Keratinocyte (primary cell): ENCODE data around the gene NARS2. TPM values are rescaled to one million over a fixed set of nuclear protein-coding genes. Genes with fewer than 3 reads are reported as not detected.

Source experiments
- DNase-seq: peaks from one replicate; pipeline ENCODE4 v3.0.0-alpha.2; 2011; ENCODE audit warnings: low read depth, missing footprints, low spot score
- FAIRE-seq: peaks from 2 replicates; lab custom pipeline; 2011; peaks lifted over from hg19 to GRCh38; lab: Jason Lieb, UNC
- H2AFZ ChIP-seq: 2 replicates; pipeline ENCODE4 v1.6.0; 2012; ENCODE audit warnings: low read length, control low read depth, inconsistent platforms; ENCODE audit not compliant: control insufficient read depth
- H3K27ac ChIP-seq: 2 replicates; pipeline ENCODE4 v1.5.1; 2011; ENCODE audit warnings: low read length; ENCODE audit not compliant: control insufficient read depth, insufficient read depth
- H3K27me3 ChIP-seq: 3 replicates; pipeline ENCODE4 v1.6.0; 2011; ENCODE audit warnings: low read length; ENCODE audit not compliant: control insufficient read depth, insufficient read depth; ENCODE audit errors: extremely low read depth
- H3K36me3 ChIP-seq, 2 experiments: 2 replicates in 1 of 2; 3 replicates in 1 of 2; pipeline ENCODE4 v1.5.1; 2011; ENCODE audit warnings: low read length in 2 of 2, mild to moderate bottlenecking in 1 of 2; ENCODE audit not compliant: control insufficient read depth in 2 of 2, insufficient read depth in 2 of 2; ENCODE audit errors: extremely low read depth in 1 of 2
- H3K4me1 ChIP-seq: 3 replicates; pipeline ENCODE4 v1.5.1; 2011; ENCODE audit warnings: low read length; ENCODE audit not compliant: control insufficient read depth, insufficient read depth; ENCODE audit errors: extremely low read depth
- H3K4me2 ChIP-seq: 3 replicates; pipeline ENCODE4 v1.6.0; 2011; ENCODE audit warnings: low read depth, low read length; ENCODE audit not compliant: control insufficient read depth, insufficient read depth; ENCODE audit errors: extremely low read depth
- H3K4me3 ChIP-seq, 3 experiments: fragments of 200-600 bp in 1 of 3; sonication (generic) in 1 of 3; 2 replicates in 2 of 3; 3 replicates in 1 of 3; pipeline ENCODE4 v1.5.1; 2011 to 2016; ENCODE audit warnings: low read length in 3 of 3, mild to moderate bottlenecking in 3 of 3, control low read depth in 2 of 3, inconsistent platforms in 1 of 3, low read depth in 1 of 3, mixed read lengths in 1 of 3, mixed run types in 1 of 3, moderate library complexity in 1 of 3; ENCODE audit not compliant: control insufficient read depth in 2 of 3, insufficient read depth in 2 of 3; ENCODE audit errors: extremely low read depth in 1 of 3
- H3K79me2 ChIP-seq: 2 replicates; pipeline ENCODE4 v1.6.0; 2012; ENCODE audit warnings: low read length; ENCODE audit not compliant: control insufficient read depth, insufficient read depth
- H3K9ac ChIP-seq: 3 replicates; pipeline ENCODE4 v1.6.0; 2011; ENCODE audit warnings: low read length; ENCODE audit not compliant: control insufficient read depth, insufficient read depth; ENCODE audit errors: extremely low read depth
- H3K9me1 ChIP-seq: 3 replicates; pipeline ENCODE4 v1.6.0; 2011; ENCODE audit warnings: low read length; ENCODE audit not compliant: control insufficient read depth, insufficient read depth; ENCODE audit errors: extremely low read depth
- H3K9me3 ChIP-seq: 2 replicates; pipeline ENCODE4 v1.5.1; 2012; ENCODE audit warnings: low read depth, low read length; ENCODE audit not compliant: control insufficient read depth
- H4K20me1 ChIP-seq: 3 replicates; pipeline ENCODE4 v1.6.0; 2011; ENCODE audit warnings: low read length; ENCODE audit not compliant: control insufficient read depth, insufficient read depth; ENCODE audit errors: extremely low read depth
- EZH2 ChIP-seq: IDR thresholded peaks from one replicate; pipeline ENCODE4 v1.6.1; 2012; ENCODE audit warnings: inconsistent platforms, mild to moderate bottlenecking, low read length, moderate library complexity
- dilution Hi-C: fragments of 300-500 bp; cut with MboI; formaldehyde crosslinking; loops from one replicate; pipeline ENCODE4 v1.7.0; 2020; ENCODE audit warnings: low sequenced_read_pairs; ENCODE audit not compliant: extremely low pct_ligation_motif_present
- polyA plus RNA-seq, 5 experiments: library from polyadenylated mRNA; depleted of rRNA in 3 of 5; stranded (reverse) in 3 of 5; stranded (forward) in 1 of 5; unstranded in 1 of 5; fragments of >200 nt; gene quantifications; 1 replicate in 1 of 5; 2 replicates in 3 of 5; 3 replicates in 1 of 5; pipeline versions ENCODE4 v1.2.1 to v1.2.3, GENCODE V29; 2011 to 2012; ENCODE audit warnings: missing spikeins in 2 of 5, low read depth in 1 of 5, low replicate concordance in 1 of 5
- TF ChIP-seq, protein P1 (sequence below), 3 experiments: IDR thresholded peaks in 1 of 3; conservative IDR thresholded peaks in 1 of 3; optimal IDR thresholded peaks in 1 of 3; 2 replicates in 2 of 3; 3 replicates in 1 of 3; pipeline versions ENCODE3 to v1.5.1; 2011; ENCODE audit warnings: low read length in 3 of 3, mild to moderate bottlenecking in 3 of 3, moderate library complexity in 2 of 3, control low read depth in 1 of 3, inconsistent platforms in 1 of 3; ENCODE audit not compliant: insufficient read depth in 2 of 3; ENCODE audit errors: extremely low read depth in 1 of 3

The NARS2 gene
- polyA plus RNA-seq, 1 donor (not counting 4 experiments of a cell fraction or from before 2014, with no cell fraction given), result 28.8 TPM

DNA sequence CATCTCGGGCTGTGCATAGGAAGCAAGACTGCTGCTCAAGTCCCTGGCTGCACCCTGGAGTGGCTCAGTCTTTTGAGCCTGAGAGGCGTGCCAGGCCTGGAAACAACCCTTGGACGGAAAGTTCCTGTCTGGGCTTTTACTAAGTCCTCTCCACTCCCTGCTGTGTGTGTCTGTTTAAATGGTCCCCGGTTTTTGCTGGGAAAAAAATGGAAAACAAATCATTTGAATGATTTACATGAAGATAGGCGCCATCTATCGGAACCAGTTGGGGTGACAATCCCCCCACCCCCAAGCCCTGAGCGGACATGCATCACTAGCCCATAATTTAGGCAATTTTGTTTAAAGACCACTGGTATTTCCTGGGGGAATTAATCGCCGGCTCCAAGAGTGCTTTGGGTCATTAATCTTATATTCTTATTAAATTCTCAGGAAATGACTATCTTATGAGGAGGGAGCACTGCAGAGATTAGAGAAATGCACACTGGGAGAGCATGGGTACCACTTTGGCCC lies 154.4 kb downstream of the NARS2 start:
- Histone ChIP-seq H3K27ac (no peak overlapping the region), H3K4me2 (no peak overlapping the region), H3K9me3 (no peaks in the 10 kb centered on the region), H3K9ac (no peak overlapping the region), H3K27me3 (peaks cover 13% of the 10 kb centered on the region), H3K4me3 (no peak overlapping the region), H3K9me1 (no peaks in the 10 kb centered on the region), H3K4me1 (peaks cover 20% of the 10 kb centered on the region), H3K79me2 (no peaks in the 10 kb centered on the region), H4K20me1 (no peaks in the 10 kb centered on the region), H2AFZ (no peak overlapping the region), H3K36me3 (no peaks in the 10 kb centered on the region)
- dilution Hi-C loops, result no loop called here
- TF ChIP-seq, protein P1, sequence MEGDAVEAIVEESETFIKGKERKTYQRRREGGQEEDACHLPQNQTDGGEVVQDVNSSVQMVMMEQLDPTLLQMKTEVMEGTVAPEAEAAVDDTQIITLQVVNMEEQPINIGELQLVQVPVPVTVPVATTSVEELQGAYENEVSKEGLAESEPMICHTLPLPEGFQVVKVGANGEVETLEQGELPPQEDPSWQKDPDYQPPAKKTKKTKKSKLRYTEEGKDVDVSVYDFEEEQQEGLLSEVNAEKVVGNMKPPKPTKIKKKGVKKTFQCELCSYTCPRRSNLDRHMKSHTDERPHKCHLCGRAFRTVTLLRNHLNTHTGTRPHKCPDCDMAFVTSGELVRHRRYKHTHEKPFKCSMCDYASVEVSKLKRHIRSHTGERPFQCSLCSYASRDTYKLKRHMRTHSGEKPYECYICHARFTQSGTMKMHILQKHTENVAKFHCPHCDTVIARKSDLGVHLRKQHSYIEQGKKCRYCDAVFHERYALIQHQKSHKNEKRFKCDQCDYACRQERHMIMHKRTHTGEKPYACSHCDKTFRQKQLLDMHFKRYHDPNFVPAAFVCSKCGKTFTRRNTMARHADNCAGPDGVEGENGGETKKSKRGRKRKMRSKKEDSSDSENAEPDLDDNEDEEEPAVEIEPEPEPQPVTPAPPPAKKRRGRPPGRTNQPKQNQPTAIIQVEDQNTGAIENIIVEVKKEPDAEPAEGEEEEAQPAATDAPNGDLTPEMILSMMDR (optimal IDR thresholded peaks at IDR 0.05 in 1 of 3, IDR thresholded peaks at IDR 0.05 in 1 of 3, conservative IDR thresholded peaks at IDR 0.05 in 1 of 3; ENCODE audit: extremely low read depth in 1 of 3, insufficient read depth in 2 of 3, low read length in 3 of 3), result peak; percentile 46 to 64 (median 54)
- no peak for TF ChIP-seq EZH2
- no peak for DNase-seq
- FAIRE-seq, result no peak

DNA sequence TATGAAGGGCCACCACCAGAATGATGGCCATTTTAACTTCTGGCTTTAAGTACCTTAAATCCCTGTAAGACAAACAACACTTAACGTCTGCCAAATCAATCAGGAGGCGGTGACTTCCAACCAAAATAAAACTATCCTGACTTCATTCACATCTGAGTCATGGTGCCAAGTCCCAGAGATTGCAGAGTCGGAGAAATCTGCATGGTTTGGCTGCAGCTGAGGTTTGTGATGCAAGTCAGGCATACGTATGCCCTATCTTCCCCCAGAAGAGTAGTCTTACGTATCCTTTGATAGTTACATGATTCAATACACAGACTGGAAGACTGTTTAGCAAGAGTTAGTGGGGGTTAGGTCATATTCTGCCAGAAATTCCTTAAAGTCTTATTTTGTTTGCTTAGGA lies 155.3 kb downstream of the NARS2 start:
- no peaks in the 10 kb centered on the region for H4K20me1 ChIP-seq
- H3K27ac ChIP-seq, result no peak overlapping the region
- dilution Hi-C loops, result no loop called here
- H3K4me2 ChIP-seq, result peak overlapping the region; percentile 86
- peaks cover 13% of the 10 kb centered on the region for H3K27me3 ChIP-seq
- DNase-seq (no peak), FAIRE-seq (no peak)
- H3K4me3 ChIP-seq, result no peak overlapping the region
- TF ChIP-seq, protein P1 (optimal IDR thresholded peaks at IDR 0.05 in 1 of 3, IDR thresholded peaks at IDR 0.05 in 1 of 3, conservative IDR thresholded peaks at IDR 0.05 in 1 of 3; ENCODE audit: extremely low read depth in 1 of 3, insufficient read depth in 2 of 3, low read length in 3 of 3), result no peak
- no peak for TF ChIP-seq EZH2
- H3K9me1 ChIP-seq, result no peaks in the 10 kb centered on the region
- H3K9me3 ChIP-seq, result no peaks in the 10 kb centered on the region
- H3K4me1 ChIP-seq, result peaks cover 20% of the 10 kb centered on the region
- H3K79me2 ChIP-seq, result no peaks in the 10 kb centered on the region
- H2AFZ ChIP-seq, result no peak overlapping the region
- H3K9ac ChIP-seq, result no peak overlapping the region
- no peaks in the 10 kb centered on the region for H3K36me3 ChIP-seq
